Smooth muscle cell (in vitro differentiated cells): Measurements from ENCODE around the gene DOCK3. TPM values are rescaled to one million over a fixed set of nuclear protein-coding genes. Genes with fewer than 3 reads are reported as not detected.

Source experiments
- DNase-seq: peaks from one replicate; lab custom pipeline; 2025; ENCODE audit not compliant: unreplicated experiment; lab: John Stamatoyannopoulos, UW
- H2AFZ ChIP-seq: fragments of 200-600 bp; sonication (generic); 2 replicates; pipeline ENCODE4 v1.6.0; 2016; ENCODE audit warnings: antibody characterized with exemption, low read depth, mild to moderate bottlenecking
- H3F3A ChIP-seq: fragments of 200-600 bp; sonication (generic); 2 replicates; pipeline ENCODE4 v1.6.0; 2017; ENCODE audit warnings: antibody characterized with exemption, low read depth
- H3K27ac ChIP-seq: fragments of 200-600 bp; sonication (generic); 2 replicates; pipeline ENCODE4 v1.5.1; 2016; ENCODE audit warnings: low read depth, mild to moderate bottlenecking
- H3K27me3 ChIP-seq: fragments of 200-600 bp; sonication (generic); 2 replicates; pipeline ENCODE4 v1.6.1; 2016; ENCODE audit warnings: low read depth, mild to moderate bottlenecking
- H3K36me3 ChIP-seq: fragments of 200-600 bp; sonication (generic); 2 replicates; pipeline ENCODE4 v1.5.1; 2016; ENCODE audit warnings: low read depth
- H3K4me1 ChIP-seq: fragments of 200-600 bp; sonication (generic); 2 replicates; pipeline ENCODE4 v1.5.1; 2016; ENCODE audit warnings: low read depth
- H3K4me2 ChIP-seq: fragments of 200-600 bp; sonication (generic); 2 replicates; pipeline ENCODE4 v1.6.0; 2016; ENCODE audit warnings: mild to moderate bottlenecking
- H3K4me3 ChIP-seq: fragments of 200-600 bp; sonication (generic); 2 replicates; pipeline ENCODE4 v1.5.1; 2016; ENCODE audit warnings: mild to moderate bottlenecking
- H3K79me2 ChIP-seq: fragments of 200-600 bp; sonication (generic); 2 replicates; pipeline ENCODE4 v1.6.0; 2016; ENCODE audit warnings: low read depth, mild to moderate bottlenecking
- H3K9ac ChIP-seq: fragments of 200-600 bp; sonication (generic); 2 replicates; pipeline ENCODE4 v1.6.0; 2016; ENCODE audit warnings: low read depth
- H3K9me3 ChIP-seq: fragments of 200-600 bp; sonication (generic); replicated peaks from 2 replicates; pipeline ENCODE4 v1.5.1; 2016; ENCODE audit warnings: low read depth
- H4K20me1 ChIP-seq: fragments of 200-600 bp; sonication (generic); 2 replicates; pipeline ENCODE4 v1.6.0; 2016; ENCODE audit warnings: low read depth
- CTCF ChIP-seq: fragments of 200-600 bp; sonication (generic); IDR thresholded peaks from 2 replicates; pipeline ENCODE4 v1.5.1; 2017; ENCODE audit warnings: borderline replicate concordance, mild to moderate bottlenecking, antibody characterized with exemption; ENCODE audit not compliant: insufficient read depth, poor library complexity, severe bottlenecking
- WGBS: methylation state at CpG from one replicate; pipeline ENCODE4 v1.1.7; 2016; ENCODE audit warnings: low lambda C conversion rate; 5-methylcytosine and 5-hydroxymethylcytosine counted together
- polyA plus RNA-seq: library from polyadenylated mRNA; unstranded; fragments of >200 nt; fragmentation: Nextera tagmentation; extraction: Ambion mirVana; gene quantifications from 2 replicates; pipeline ENCODE4 v1.2.1, GENCODE V29; 2016
- total RNA-seq: library from RNA; depleted of rRNA; stranded (reverse); fragments of >200 nt; gene quantifications from 2 replicates; pipeline ENCODE4 v1.2.3, GENCODE V29; 2014

Gene DOCK3
- total and polyA plus RNA-seq, 2 experiments from 2014 or later = 0.29 to 2.2 TPM

GRCh38 chr3:51340989-51341636, 666.4 kb downstream of the DOCK3 start:
- no peaks in the 10 kb centered on the region for H3K36me3 ChIP-seq
- H3K4me2 ChIP-seq = peak overlapping the region; percentile 61
- H3K27me3 ChIP-seq = no peaks in the 10 kb centered on the region
- peak overlapping the region; percentile 45 for H2AFZ ChIP-seq
- H3K79me2 ChIP-seq = no peaks in the 10 kb centered on the region
- peaks cover 16% of the 10 kb centered on the region for H3K4me1 ChIP-seq
- DNase-seq = no peak
- TF ChIP-seq CTCF = no peak
- H3K27ac ChIP-seq = peak overlapping the region; percentile 90
- H4K20me1 ChIP-seq = no peaks in the 10 kb centered on the region
- H3F3A ChIP-seq = peaks cover 13% of the 10 kb centered on the region
- 91% methylated on average over 8 of the region's 8 CpGs for whole genome bisulfite sequencing
- H3K4me3 ChIP-seq = no peak overlapping the region
- H3K9me3 ChIP-seq = no peaks in the 10 kb centered on the region
- no peak overlapping the region for H3K9ac ChIP-seq

- no peak for DNase-seq
- WGBS = 64% methylated on average over 7 of the region's 7 CpGs
- no peaks in the 10 kb centered on the region for H3K9me3 ChIP-seq
Measured at GRCh38 chr3:51343918-51344687, 669.4 kb downstream of the DOCK3 start.

GRCh38 chr3:51350751-51351150, 676.0 kb downstream of the DOCK3 start:
- Histone ChIP-seq H2AFZ (no peak overlapping the region), H3K27ac (no peak overlapping the region), H3K9ac (no peak overlapping the region), H3F3A (no peaks in the 10 kb centered on the region), H3K27me3 (no peaks in the 10 kb centered on the region), H4K20me1 (no peaks in the 10 kb centered on the region), H3K9me3 (no peaks in the 10 kb centered on the region), H3K4me3 (no peak overlapping the region), H3K4me2 (no peak overlapping the region), H3K4me1 (no peaks in the 10 kb centered on the region), H3K79me2 (no peaks in the 10 kb centered on the region), H3K36me3 (no peaks in the 10 kb centered on the region)
- DNase-seq = no peak
- TF ChIP-seq CTCF = no peak
- WGBS = 77% methylated on average over 1 of the region's 1 CpG

More at GRCh38 chr3:51343918-51344687, 669.4 kb downstream of the DOCK3 start:
- H3K9ac ChIP-seq = no peak overlapping the region
- no peaks in the 10 kb centered on the region for H3K27me3 ChIP-seq
- H3F3A ChIP-seq = peaks cover 13% of the 10 kb centered on the region
- no peak overlapping the region for H3K4me2 ChIP-seq
- no peaks in the 10 kb centered on the region for H4K20me1 ChIP-seq
- no peaks in the 10 kb centered on the region for H3K36me3 ChIP-seq
- no peak for TF ChIP-seq CTCF
- no peaks in the 10 kb centered on the region for H3K79me2 ChIP-seq
- H3K27ac ChIP-seq = no peak overlapping the region
- no peak overlapping the region for H2AFZ ChIP-seq
- H3K4me1 ChIP-seq = peaks cover 16% of the 10 kb centered on the region
- H3K4me3 ChIP-seq = no peak overlapping the region
